IPS-15b (cell line): ENCODE measurements around the gene PLD4.

Experiments
- H3K27me3 ChIP-seq: one replicate; pipeline ENCODE4 v1.6.1; 2013; ENCODE audit warnings: low read length; ENCODE audit not compliant: control insufficient read depth, insufficient read depth
- H3K36me3 ChIP-seq: one replicate; pipeline ENCODE4 v1.6.1; 2013; ENCODE audit warnings: low read length; ENCODE audit not compliant: control insufficient read depth, insufficient read depth
- H3K4me1 ChIP-seq: one replicate; pipeline ENCODE4 v1.6.1; 2013; ENCODE audit warnings: mild to moderate bottlenecking, low read length; ENCODE audit not compliant: control insufficient read depth, insufficient read depth
- H3K4me3 ChIP-seq: one replicate; pipeline ENCODE4 v1.5.1; 2013; ENCODE audit warnings: low read depth, low read length
- H3K9ac ChIP-seq: one replicate; pipeline ENCODE4 v1.6.1; 2013; ENCODE audit warnings: low read depth, mild to moderate bottlenecking, low read length
- H3K9me3 ChIP-seq: one replicate; pipeline ENCODE4 v1.6.1; 2013; ENCODE audit warnings: mild to moderate bottlenecking, low read length; ENCODE audit not compliant: control insufficient read depth, insufficient read depth

Gene PLD4

GRCh38 chr14:104924421-104925213, at the start of gene PLD4:
TSS of gene PLD4 (plus strand) at chr14:104924879. CDS start at chr14:104927141, 2,262 bp downstream.
- Histone ChIP-seq H3K36me3 (no peaks in the 10 kb centered on the region), H3K9ac (no peak within 1 kb of the TSS), H3K4me3 (no peak within 1 kb of the TSS), H3K27me3 (peaks cover under 1% of the 10 kb centered on the region), H3K9me3 (no peaks in the 10 kb centered on the region), H3K4me1 (no peaks in the 10 kb centered on the region)

- Histone ChIP-seq H3K9ac (no peak overlapping the region), H3K4me1 (no peaks in the 10 kb centered on the region), H3K9me3 (no peaks in the 10 kb centered on the region), H3K27me3 (no peaks in the 10 kb centered on the region), H3K36me3 (peaks cover 6% of the 10 kb centered on the region), H3K4me3 (no peak overlapping the region)
Observed at GRCh38 chr14:104875412-104875751, 49.3 kb upstream of the PLD4 start.

GRCh38 chr14:104875811-104876210, 48.9 kb upstream of the PLD4 start:
- no peak overlapping the region for H3K4me3 ChIP-seq
- no peaks in the 10 kb centered on the region for H3K4me1 ChIP-seq
- peaks cover 9% of the 10 kb centered on the region for H3K36me3 ChIP-seq
- H3K27me3 ChIP-seq, result no peaks in the 10 kb centered on the region
- H3K9ac ChIP-seq, result no peak overlapping the region
- H3K9me3 ChIP-seq, result no peaks in the 10 kb centered on the region

GRCh38 chr14:104876251-104876699, 48.4 kb upstream of the PLD4 start:
- H3K4me1 ChIP-seq, result no peaks in the 10 kb centered on the region

GRCh38 chr14:104877066-104877805, 47.4 kb upstream of the PLD4 start:
- Histone ChIP-seq H3K9me3 (no peaks in the 10 kb centered on the region), H3K36me3 (peaks cover 11% of the 10 kb centered on the region), H3K4me3 (no peak overlapping the region), H3K4me1 (no peaks in the 10 kb centered on the region), H3K27me3 (no peaks in the 10 kb centered on the region), H3K9ac (no peak overlapping the region)

More at GRCh38 chr14:104876251-104876699, 48.4 kb upstream of the PLD4 start:
- no peak overlapping the region for H3K4me3 ChIP-seq
- H3K27me3 ChIP-seq, result no peaks in the 10 kb centered on the region
- peaks cover 11% of the 10 kb centered on the region for H3K36me3 ChIP-seq
- no peak overlapping the region for H3K9ac ChIP-seq
- no peaks in the 10 kb centered on the region for H3K9me3 ChIP-seq

- Histone ChIP-seq H3K9me3 (no peaks in the 10 kb centered on the region), H3K4me1 (no peaks in the 10 kb centered on the region), H3K36me3 (peaks cover 13% of the 10 kb centered on the region), H3K27me3 (no peaks in the 10 kb centered on the region), H3K4me3 (no peak overlapping the region), H3K9ac (no peak overlapping the region)
Observed at GRCh38 chr14:104877806-104878550, 46.7 kb upstream of the PLD4 start.

GRCh38 chr14:104878582-104878981, 46.1 kb upstream of the PLD4 start:
- no peaks in the 10 kb centered on the region for H3K27me3 ChIP-seq
- H3K9me3 ChIP-seq, result no peaks in the 10 kb centered on the region
- H3K36me3 ChIP-seq, result peaks cover 18% of the 10 kb centered on the region
- no peak overlapping the region for H3K4me3 ChIP-seq
- H3K9ac ChIP-seq, result no peak overlapping the region
- H3K4me1 ChIP-seq, result no peaks in the 10 kb centered on the region

GRCh38 chr14:104879201-104879982, 45.3 kb upstream of the PLD4 start:
- H3K36me3 ChIP-seq, result peaks cover 18% of the 10 kb centered on the region
- no peaks in the 10 kb centered on the region for H3K9me3 ChIP-seq
- H3K9ac ChIP-seq, result no peak overlapping the region
- no peaks in the 10 kb centered on the region for H3K27me3 ChIP-seq
- no peaks in the 10 kb centered on the region for H3K4me1 ChIP-seq
- H3K4me3 ChIP-seq, result no peak overlapping the region

- Histone ChIP-seq H3K9ac (no peak overlapping the region), H3K4me3 (no peak overlapping the region), H3K36me3 (peaks cover 18% of the 10 kb centered on the region), H3K4me1 (no peaks in the 10 kb centered on the region), H3K27me3 (no peaks in the 10 kb centered on the region), H3K9me3 (no peaks in the 10 kb centered on the region)
Observed at GRCh38 chr14:104879983-104880565, 44.6 kb upstream of the PLD4 start.

- Histone ChIP-seq H3K4me1 (no peaks in the 10 kb centered on the region), H3K9ac (no peak overlapping the region), H3K9me3 (no peaks in the 10 kb centered on the region), H3K36me3 (peaks cover 20% of the 10 kb centered on the region), H3K27me3 (no peaks in the 10 kb centered on the region), H3K4me3 (no peak overlapping the region)
Observed at GRCh38 chr14:104880584-104881210, 44.0 kb upstream of the PLD4 start.
